Measurements from ENCODE around the gene LRP4. TPM values are rescaled to one million over a fixed set of nuclear protein-coding genes. Genes with fewer than 3 reads are reported as not detected.

LRP4 gene
- total and polyA plus RNA-seq, 7 donors = 2.1 to 17.6 (median 4.9) TPM

- no peak overlapping the region for H3K27ac ChIP-seq
- no peak for DNase-seq
- intact Hi-C loops (cut with DNase I) = no loop called here
- 94 to 95% methylated on average over 17 of the region's 17 CpGs for WGBS, 2 donors
- no peak overlapping the region for H3K4me3 ChIP-seq
- no peaks in the 10 kb centered on the region for H3K27me3 ChIP-seq
- peaks cover 0 to 11% (median 8%) of the 10 kb centered on the region in 4 donors for H3K4me1 ChIP-seq
- TF ChIP-seq CTCF (IDR thresholded peaks at IDR 0.05) = no peak
- TF ChIP-seq POLR2AphosphoS5 (IDR thresholded peaks at IDR 0.05) = no peak
- no peak for TF ChIP-seq POLR2A (IDR thresholded peaks at IDR 0.05)
- TF ChIP-seq EP300 (IDR thresholded peaks at IDR 0.05) = no peak
- H3K36me3 ChIP-seq = peaks cover 0 to 14% (median 5%) of the 10 kb centered on the region in 4 donors
- H3K9me3 ChIP-seq = no peaks in the 10 kb centered on the region
Measured at GRCh38 chr11:46898396-46899095, 19.8 kb downstream of the LRP4 start.

GRCh38 chr11:46896719-46897406 lies 21.5 kb downstream of the LRP4 start:
- WGBS, 2 donors = 87 to 95% methylated on average over 10 of the region's 10 CpGs
- no peaks in the 10 kb centered on the region for H3K9me3 ChIP-seq
- H3K27me3 ChIP-seq = no peaks in the 10 kb centered on the region
- H3K36me3 ChIP-seq = peaks cover 0 to 14% (median 5%) of the 10 kb centered on the region in 4 donors
- TF ChIP-seq EP300 (IDR thresholded peaks at IDR 0.05) (no peak), POLR2A (IDR thresholded peaks at IDR 0.05) (no peak), CTCF (IDR thresholded peaks at IDR 0.05) (no peak), POLR2AphosphoS5 (IDR thresholded peaks at IDR 0.05) (no peak)
- intact Hi-C loops (cut with DNase I) = no loop called here
- H3K4me3 ChIP-seq = no peak overlapping the region
- no peak overlapping the region for H3K27ac ChIP-seq
- peaks cover 0 to 11% (median 8%) of the 10 kb centered on the region in 4 donors for H3K4me1 ChIP-seq
- no peak for DNase-seq

DNA sequence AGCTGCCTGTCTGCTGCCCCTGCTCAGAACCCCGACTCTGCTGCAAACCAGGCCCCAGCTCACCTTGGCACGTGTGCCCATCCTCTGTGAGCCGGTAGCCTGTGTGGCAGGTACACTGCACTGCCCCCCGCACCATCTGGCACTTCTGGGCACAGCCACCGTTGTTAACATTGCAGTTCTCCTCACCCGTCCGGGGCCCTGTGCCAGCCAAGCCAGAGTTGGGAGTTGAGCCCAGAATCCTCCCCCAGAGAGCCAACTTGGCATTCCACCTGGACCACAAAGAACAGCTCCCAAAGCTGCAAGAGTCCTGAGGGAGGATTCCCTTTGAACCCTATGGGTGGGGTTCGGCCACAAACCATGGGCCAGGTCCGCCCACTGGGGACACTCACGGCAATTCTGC lies 22.5 kb downstream of the LRP4 start:
- no peak overlapping the region for H3K4me3 ChIP-seq
- peak; percentile 83 for DNase-seq

DNA sequence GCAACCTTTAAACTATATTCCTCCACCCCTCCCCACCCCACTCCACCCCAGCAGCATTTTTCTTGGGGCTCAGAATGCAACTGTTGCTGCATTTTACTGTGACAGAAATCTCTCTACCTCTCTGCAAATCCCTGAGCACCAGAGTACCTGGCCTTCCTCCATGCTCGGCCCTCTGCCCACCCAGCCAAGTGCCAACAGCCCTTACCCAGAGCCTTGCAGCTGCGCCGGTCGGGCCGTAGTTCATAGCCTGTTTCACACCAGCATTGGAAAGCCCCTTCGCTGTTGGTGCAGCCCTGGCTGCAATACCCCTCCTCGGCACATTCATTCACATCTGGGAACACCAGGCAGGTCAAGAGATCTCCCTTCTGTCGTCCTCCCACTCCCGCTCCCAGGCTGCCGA lies 23.4 kb downstream of the LRP4 start:
- H3K4me1 ChIP-seq = peaks cover 0 to 11% (median 8%) of the 10 kb centered on the region in 4 donors
- WGBS, 2 donors = 93 to 95% methylated on average over 10 of the region's 10 CpGs
- no peak overlapping the region for H3K4me3 ChIP-seq
- DNase-seq = no peak
- peaks cover 0 to 14% (median 5%) of the 10 kb centered on the region in 4 donors for H3K36me3 ChIP-seq
- no peaks in the 10 kb centered on the region for H3K27me3 ChIP-seq
- H3K9me3 ChIP-seq = no peaks in the 10 kb centered on the region
- H3K27ac ChIP-seq = no peak overlapping the region
- no peak for TF ChIP-seq EP300 (IDR thresholded peaks at IDR 0.05)
- no peak for TF ChIP-seq POLR2A (IDR thresholded peaks at IDR 0.05)
- no peak for TF ChIP-seq CTCF (IDR thresholded peaks at IDR 0.05)
- TF ChIP-seq POLR2AphosphoS5 (IDR thresholded peaks at IDR 0.05) = no peak
- intact Hi-C loops (cut with DNase I) = no loop called here

More for the DNA sequence above, 22.5 kb downstream of the LRP4 start:
- 88 to 89% methylated on average over 10 of the region's 10 CpGs for WGBS, 2 donors
- Histone ChIP-seq H3K27me3 (no peaks in the 10 kb centered on the region), H3K36me3 (peaks cover 0 to 14% (median 5%) of the 10 kb centered on the region in 4 donors), H3K27ac (no peak overlapping the region), H3K9me3 (no peaks in the 10 kb centered on the region), H3K4me1 (peaks cover 0 to 11% (median 8%) of the 10 kb centered on the region in 4 donors)
- TF ChIP-seq POLR2A (IDR thresholded peaks at IDR 0.05) = no peak
- TF ChIP-seq CTCF (IDR thresholded peaks at IDR 0.05) = no peak
- TF ChIP-seq POLR2AphosphoS5 (IDR thresholded peaks at IDR 0.05) = no peak
- no peak for TF ChIP-seq EP300 (IDR thresholded peaks at IDR 0.05)
- intact Hi-C loops (cut with DNase I) = no loop called here

Data from sigmoid colon (tissue), 7 donors.